GM11168 (cell line): ENCODE data around the gene SAG.

ENCODE experiments used
- in situ Hi-C: fragments of 300-500 bp; cut with MboI; formaldehyde crosslinking; loops from one replicate; pipeline ENCODE4 v1.12.0; 2022; ENCODE audit warnings: low sequenced_read_pairs; ENCODE audit not compliant: unreplicated experiment

Gene SAG

DNA sequence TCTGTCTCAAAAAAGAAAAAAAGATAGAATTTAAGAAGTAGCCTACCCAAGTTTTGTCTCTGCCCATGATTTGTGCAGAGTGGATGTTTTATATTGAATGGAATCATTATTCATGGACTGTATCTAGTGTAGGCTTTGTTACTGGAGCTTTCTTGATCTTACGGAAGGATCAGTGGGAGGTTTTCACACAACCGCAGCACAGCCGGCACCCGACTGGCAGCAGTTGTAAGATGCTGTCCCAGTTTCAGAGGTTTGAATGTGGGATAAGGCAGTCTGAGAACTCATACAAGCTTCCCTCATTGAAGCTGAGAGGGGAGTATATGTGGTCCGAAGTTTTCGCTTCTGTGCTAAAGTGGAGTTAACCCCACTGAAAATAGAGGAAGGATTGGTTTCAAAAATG, 19.7 kb upstream of the SAG start:
- in situ Hi-C loops = no loop called here

DNA sequence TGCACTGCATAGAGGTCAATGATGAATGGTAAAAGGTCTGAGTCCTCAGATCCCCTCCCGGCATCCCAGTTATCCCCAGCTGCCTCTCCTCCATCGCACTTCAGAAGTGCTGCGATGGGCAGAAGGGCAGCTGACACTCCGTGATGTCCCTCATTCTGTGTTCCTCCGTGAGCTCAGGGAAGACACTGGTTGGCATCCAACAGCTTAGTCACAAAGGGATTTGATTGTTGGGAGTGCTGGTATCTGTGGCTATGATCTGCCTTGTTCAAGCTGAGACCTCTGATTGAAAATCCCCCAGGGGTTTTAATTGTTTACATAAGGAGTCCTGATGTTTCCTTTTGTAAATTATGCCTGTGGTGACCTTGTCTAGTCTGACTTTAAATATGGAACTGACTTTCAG, 19.0 kb upstream of the SAG start:
- in situ Hi-C loops = no loop called here

DNA sequence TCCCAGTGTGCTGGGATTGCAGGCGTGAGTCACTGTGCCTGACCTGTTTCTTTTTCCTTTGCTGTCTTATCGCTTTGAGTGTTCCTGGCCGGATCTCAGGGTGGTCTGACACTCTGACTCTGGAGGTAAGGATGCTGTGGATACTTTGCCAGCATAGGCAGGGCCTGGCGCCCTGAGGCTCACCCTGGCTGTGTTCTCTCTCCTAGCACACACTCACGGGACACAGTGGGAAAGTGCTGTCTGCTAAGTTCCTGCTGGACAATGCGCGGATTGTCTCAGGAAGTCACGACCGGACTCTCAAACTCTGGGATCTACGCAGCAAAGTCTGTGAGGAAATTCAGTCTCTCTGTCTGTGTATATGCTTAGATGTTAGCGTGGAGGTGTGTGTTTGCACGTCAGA, 18.0 kb upstream of the SAG start:
- in situ Hi-C loops = no loop called here

DNA sequence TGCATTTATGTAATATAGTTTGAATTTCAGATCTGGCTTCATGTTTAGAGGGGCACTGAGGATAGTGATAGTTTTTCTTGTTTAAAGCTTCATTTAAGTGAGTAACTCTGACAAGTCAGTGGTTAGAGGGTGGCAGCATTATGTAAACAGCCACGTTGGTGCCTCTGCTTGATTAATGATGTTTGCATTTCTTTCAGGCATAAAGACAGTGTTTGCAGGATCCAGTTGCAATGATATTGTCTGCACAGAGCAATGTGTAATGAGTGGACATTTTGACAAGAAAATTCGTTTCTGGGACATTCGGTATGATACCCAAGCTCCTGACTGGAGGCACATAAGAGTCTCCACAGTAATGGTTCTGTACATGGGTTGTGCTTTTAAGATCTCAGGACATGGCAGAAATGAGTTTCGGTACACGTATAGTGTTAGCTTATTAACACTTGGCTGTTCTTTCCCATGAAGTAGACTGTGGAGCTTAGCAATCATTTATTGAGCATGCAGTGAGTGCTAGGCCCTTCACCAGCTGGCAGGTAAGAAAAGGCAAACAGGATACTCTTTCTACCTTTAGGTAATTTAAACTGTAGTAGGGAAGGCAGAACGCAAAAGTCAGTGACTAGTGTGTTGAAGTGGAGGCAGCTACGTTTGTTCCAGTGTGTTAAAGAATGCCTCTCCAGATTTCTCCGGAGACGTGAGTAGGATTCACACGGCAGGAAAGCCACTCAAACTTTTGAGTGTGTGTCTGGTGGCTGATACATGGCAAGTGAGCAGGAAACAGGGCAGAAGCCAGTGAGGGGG, 17.4 kb upstream of the SAG start:
- in situ Hi-C loops = no loop called here

GRCh38 chr2:233295891-233296290, 11.7 kb upstream of the SAG start:
- in situ Hi-C loops = no loop called here

DNA sequence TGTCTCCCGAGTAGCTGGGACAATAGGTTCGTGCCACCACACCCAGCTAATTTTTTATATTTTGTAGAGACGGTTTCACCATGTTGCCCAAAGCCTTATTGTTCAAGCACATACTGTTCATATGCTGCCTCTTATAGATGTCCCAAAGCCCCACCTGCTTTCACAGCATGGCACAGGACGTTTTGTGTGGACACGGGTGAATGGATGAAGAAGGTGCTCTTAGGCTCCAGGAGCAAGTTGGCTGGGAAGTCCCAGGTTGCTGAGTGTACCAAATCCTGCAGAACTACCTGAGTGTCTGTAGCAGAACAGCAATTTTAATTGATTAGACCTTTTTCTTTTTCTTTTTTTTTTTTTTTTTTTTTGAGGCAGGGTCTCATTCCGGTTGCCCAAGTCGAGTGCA, 10.5 kb upstream of the SAG start:
- in situ Hi-C loops = no loop called here

GRCh38 chr2:233300401-233300800, 7.2 kb upstream of the SAG start:
- in situ Hi-C loops = no loop called here

- in situ Hi-C loops = no loop called here
Measured at GRCh38 chr2:233301248-233301647, 6.4 kb upstream of the SAG start.

- in situ Hi-C loops = no loop called here
Measured at GRCh38 chr2:233301811-233302210, 5.8 kb upstream of the SAG start.

DNA sequence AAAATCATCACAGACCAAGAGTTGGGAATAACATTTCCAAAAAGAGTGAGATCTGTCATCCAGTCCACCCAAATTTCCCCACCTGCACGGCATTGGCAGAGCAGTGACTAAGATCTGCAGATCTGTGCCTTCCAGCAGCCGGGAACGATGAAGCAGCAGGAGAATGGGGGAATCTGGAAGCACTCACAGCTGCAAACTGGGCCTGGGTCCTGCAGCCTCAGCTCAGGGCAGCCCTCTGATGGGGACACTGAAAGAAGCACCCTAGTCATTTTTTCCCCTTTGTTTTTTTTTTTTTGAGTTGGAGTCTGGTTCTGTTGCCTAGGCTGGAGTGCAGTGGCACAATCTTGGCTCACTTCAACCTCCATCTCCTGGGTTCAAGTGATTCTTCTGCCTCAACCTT, 4.4 kb upstream of the SAG start:
- in situ Hi-C loops = no loop called here

- in situ Hi-C loops = no loop called here
Measured at GRCh38 chr2:233311241-233311926, 3.8 kb downstream of the SAG start.

DNA sequence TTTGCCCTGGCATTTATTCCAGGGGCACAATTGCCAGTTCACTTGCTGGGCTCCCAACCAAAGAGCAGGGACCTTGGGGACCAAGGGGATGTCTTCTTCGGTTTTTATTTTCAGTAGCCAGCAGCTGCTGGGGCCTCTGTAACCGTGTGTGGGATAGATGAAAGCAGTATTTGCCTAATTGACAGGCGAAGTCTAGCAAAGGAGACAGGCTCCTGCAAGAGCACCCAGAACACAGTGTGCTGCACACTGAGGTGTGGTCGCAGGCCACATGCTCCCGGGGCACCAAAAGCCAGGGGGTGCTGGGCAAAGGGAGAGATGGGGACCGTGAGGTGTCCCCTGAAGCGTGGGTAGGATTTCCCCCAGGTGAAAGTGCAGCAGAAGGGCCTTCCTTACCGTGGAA, 5.3 kb downstream of the SAG start:
- in situ Hi-C loops = no loop called here

DNA sequence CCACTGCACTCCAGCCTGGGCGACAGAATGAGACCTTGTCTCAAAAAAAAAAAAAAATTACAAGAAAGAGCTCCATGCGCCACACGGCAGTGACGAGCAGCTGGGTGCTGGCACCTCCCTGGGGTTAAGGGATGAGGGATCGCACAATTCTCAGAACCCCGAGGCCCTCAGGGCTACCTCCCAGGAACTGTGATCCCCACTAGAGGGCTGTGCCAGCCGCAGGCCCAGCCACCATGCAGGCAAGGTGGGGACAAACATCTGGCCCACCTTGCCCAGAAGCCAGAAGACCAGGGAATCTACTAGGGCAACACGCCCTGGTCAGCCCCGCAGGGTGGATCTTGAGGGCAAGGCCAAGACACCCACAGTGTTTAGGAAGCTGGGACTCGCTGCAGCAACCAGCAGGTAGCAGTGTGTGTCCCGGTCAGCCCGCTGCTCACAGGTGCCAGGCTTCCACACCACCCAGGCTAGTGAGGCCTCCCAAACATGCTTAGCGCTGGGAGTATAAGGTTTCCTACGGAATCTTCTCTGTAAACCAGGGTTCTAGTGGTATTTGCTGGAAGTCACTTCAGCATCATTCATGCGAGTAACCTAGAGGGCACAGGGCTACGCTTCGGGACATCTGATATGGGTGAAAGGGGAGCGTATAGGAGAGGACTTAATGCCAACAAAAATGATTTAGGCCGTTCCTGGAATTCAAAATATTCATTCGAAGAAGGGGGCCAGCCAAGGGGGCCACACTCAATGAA, 6.7 kb downstream of the SAG start:
- in situ Hi-C loops = no loop called here

GRCh38 chr2:233317196-233317943, 9.8 kb downstream of the SAG start:
- in situ Hi-C loops = no loop called here

DNA sequence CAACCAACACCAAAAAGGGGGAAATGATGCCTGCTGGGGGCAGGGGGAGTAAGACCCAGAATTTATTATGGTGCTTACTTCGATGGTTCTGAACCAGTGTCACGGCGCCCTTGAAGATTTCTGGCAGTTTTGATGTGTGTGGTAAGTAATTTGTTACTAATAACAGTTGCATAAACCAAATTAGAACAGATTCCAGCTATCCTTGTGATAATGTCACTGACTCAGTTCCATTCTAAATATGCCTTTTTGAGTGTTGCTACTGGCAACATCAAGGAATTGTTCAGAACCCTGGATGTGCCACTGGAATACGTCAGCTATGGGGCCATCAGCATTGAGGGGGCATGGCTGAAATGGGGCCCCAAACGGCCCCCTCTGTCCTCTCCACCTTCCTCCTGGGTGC, 11.6 kb downstream of the SAG start:
- in situ Hi-C loops = no loop called here

DNA sequence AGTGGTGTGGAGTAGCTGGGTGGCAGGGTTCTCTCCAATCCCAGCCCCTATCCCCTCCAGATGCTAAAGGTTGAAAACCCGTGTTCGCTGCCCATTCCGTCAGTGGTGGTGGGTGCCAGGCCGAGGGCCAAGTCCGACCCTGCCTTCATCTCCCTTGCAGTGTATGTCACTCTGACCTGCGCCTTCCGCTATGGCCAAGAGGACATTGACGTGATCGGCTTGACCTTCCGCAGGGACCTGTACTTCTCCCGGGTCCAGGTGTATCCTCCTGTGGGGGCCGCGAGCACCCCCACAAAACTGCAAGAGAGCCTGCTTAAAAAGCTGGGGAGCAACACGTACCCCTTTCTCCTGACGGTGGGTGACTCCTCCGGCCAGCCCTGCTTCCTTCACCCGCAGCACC, 12.9 kb downstream of the SAG start:
- in situ Hi-C loops = no loop called here

GRCh38 chr2:233321166-233321565, 13.6 kb downstream of the SAG start:
- in situ Hi-C loops = no loop called here

DNA sequence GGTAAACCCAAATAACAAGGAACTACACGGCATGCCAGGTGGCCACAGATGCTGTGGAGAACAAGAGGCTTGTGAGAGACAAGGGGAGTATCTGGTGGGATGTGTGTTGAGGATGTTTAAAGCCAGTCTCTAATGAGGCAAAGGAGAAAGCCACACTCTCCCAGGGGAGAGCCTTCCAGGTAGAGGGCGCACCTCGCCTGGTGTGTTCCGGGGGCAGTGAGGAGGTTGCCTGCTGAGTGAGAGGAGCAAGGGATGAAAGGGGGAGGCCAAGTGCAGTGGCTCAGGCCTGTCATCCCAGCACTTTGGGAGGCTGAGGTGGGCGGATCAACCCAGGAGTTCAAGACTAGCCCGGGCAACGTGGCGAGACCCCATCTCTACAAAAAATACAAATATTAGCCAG, 16.2 kb downstream of the SAG start:
- in situ Hi-C loops = no loop called here

DNA sequence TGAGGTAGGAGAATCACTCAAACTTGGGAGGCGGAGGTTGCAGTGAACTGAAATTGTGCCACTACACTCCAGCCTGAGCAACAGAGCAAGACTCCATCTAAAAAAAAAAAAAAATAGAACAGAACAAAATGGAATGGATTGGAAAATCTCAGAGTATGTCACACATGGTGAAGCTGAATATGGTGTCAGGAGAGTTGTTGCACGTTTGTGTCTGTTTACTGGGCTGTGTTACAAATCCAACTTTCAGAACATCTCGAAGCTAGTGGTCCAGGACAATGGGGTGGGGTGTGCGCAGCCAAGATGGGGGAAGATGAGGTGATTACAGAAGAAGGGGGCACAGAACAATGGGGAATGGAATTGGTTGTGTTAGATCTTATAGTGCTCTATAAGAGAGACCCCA, 17.6 kb downstream of the SAG start:
- in situ Hi-C loops = no loop called here

GRCh38 chr2:233325814-233326213, 18.2 kb downstream of the SAG start:
- in situ Hi-C loops = no loop called here

- in situ Hi-C loops = no loop called here
Measured at GRCh38 chr2:233326500-233326899, 18.9 kb downstream of the SAG start.
